Panc1 (cell line): ENCODE data around the gene NAT16. TPM values are rescaled to one million over a fixed set of nuclear protein-coding genes. Genes with fewer than 3 reads are reported as not detected.

Source experiments
- ATAC-seq: fragments of 200-7000 bp; cut with Tn5 transposase; 2 replicates; pipeline ENCODE4 v1.9.1; 2020; ENCODE audit warnings: mild to moderate bottlenecking, moderate library complexity
- BruUV-seq: library from RNA; stranded (reverse); fragments of 400-500 nt; replicated peaks from 2 replicates; lab custom pipeline; 2021; lab: Mats Ljungman, UMichigan
- CTCF ChIA-PET: fragments of 300-600 bp; sonication (Branson Sonifier 250); formaldehyde crosslinking; loops from one replicate; lab custom pipeline; 2022; ENCODE audit warnings: antibody characterized with exemption; lab: Charles Lee
- POLR2A ChIA-PET: fragments of 300-600 bp; sonication (Branson Sonifier 250); formaldehyde crosslinking; loops from one replicate; lab custom pipeline; 2022; ENCODE audit warnings: antibody characterized with exemption; lab: Charles Lee
- DNase-seq: peaks from one replicate; pipeline ENCODE4 v3.0.0-alpha.2; 2010; ENCODE audit warnings: low read depth, low spot score
- H3K27ac ChIP-seq: 2 replicates; pipeline ENCODE4 v1.5.1; 2011; ENCODE audit warnings: mild to moderate bottlenecking, low read length, inconsistent platforms
- H3K27me3 ChIP-seq: fragments of 200-500 bp; sonication (Bioruptor generic); 2 replicates; pipeline ENCODE4 v1.6.0; 2014; ENCODE audit warnings: low read length, inconsistent platforms; ENCODE audit not compliant: control insufficient read depth, insufficient read depth
- H3K36me3 ChIP-seq: fragments of 200-500 bp; sonication (Bioruptor generic); 2 replicates; pipeline ENCODE4 v1.5.1; 2014; ENCODE audit warnings: inconsistent platforms, mild to moderate bottlenecking, low read length, moderate library complexity; ENCODE audit not compliant: control insufficient read depth, insufficient read depth
- H3K4me1 ChIP-seq: 2 replicates; pipeline ENCODE4 v1.5.1; 2011; ENCODE audit warnings: inconsistent platforms, mild to moderate bottlenecking, low read length, moderate library complexity; ENCODE audit not compliant: control insufficient read depth, insufficient read depth
- H3K4me3 ChIP-seq, 2 experiments: 2 replicates each; pipeline ENCODE4 v1.5.1; 2011 to 2012; ENCODE audit warnings: low read depth in 2 of 2, low read length in 2 of 2, mild to moderate bottlenecking in 2 of 2, inconsistent platforms in 1 of 2, moderate library complexity in 1 of 2
- H3K9me3 ChIP-seq: fragments of 200-500 bp; sonication (Bioruptor generic); 2 replicates; pipeline ENCODE4 v1.5.1; 2014; ENCODE audit warnings: low read depth, mild to moderate bottlenecking, inconsistent platforms, low read length, moderate library complexity; ENCODE audit not compliant: control insufficient read depth, insufficient read depth
- POLR2AphosphoS5 ChIP-seq: IDR thresholded peaks from 2 replicates; pipeline ENCODE4 v1.6.1; 2012; ENCODE audit warnings: mild to moderate bottlenecking, low read depth, low read length, moderate library complexity
- SIN3A ChIP-seq: IDR thresholded peaks from 2 replicates; pipeline ENCODE4 v1.6.1; 2012; ENCODE audit warnings: low read depth, mild to moderate bottlenecking, low read length, moderate library complexity, borderline replicate concordance; ENCODE audit not compliant: insufficient read depth
- TCF7L2 ChIP-seq: IDR thresholded peaks from 2 replicates; pipeline ENCODE4 v1.6.1; 2011; ENCODE audit warnings: mild to moderate bottlenecking, low read depth, low read length, inconsistent platforms
- in situ Hi-C: cut with HindIII; loops from 2 replicates; pipeline ENCODE4 v1.10.0; 2016; ENCODE audit warnings: low sequenced_read_pairs, low pct_unique_long_range_greater_than_20kb
- intact Hi-C: fragments of 100-400 bp; cut with micrococcal nuclease; formaldehyde crosslinking; loops from one replicate; pipeline ENCODE4 v1.10.0; 2022; ENCODE audit not compliant: unreplicated experiment
- total RNA-seq: library from RNA; stranded (reverse); gene quantifications from one replicate; pipeline ENCODE4 v1.2.1, GENCODE V29; 2021; ENCODE audit not compliant: unreplicated experiment
- TF ChIP-seq, protein P1 (sequence below): fragments of 450-650 bp; IDR thresholded peaks from 2 replicates; pipeline ENCODE4 v1.5.1; 2017; ENCODE audit warnings: mild to moderate bottlenecking
- TF ChIP-seq, protein P2 (sequence below), 2 experiments: IDR thresholded peaks; 2 replicates each; pipeline ENCODE4 v1.6.1; 2011 to 2012; ENCODE audit warnings: low read depth in 2 of 2, control low read depth in 1 of 2, low read length in 1 of 2, mild to moderate bottlenecking in 1 of 2, moderate library complexity in 1 of 2; ENCODE audit not compliant: insufficient read depth in 1 of 2

NAT16 gene
- total RNA-seq, 1 experiment from 2014 or later = 0.15 TPM

GRCh38 chr7:101154693-101155102 is 25.4 kb downstream of the NAT16 start:
- TF ChIP-seq, protein P1, sequence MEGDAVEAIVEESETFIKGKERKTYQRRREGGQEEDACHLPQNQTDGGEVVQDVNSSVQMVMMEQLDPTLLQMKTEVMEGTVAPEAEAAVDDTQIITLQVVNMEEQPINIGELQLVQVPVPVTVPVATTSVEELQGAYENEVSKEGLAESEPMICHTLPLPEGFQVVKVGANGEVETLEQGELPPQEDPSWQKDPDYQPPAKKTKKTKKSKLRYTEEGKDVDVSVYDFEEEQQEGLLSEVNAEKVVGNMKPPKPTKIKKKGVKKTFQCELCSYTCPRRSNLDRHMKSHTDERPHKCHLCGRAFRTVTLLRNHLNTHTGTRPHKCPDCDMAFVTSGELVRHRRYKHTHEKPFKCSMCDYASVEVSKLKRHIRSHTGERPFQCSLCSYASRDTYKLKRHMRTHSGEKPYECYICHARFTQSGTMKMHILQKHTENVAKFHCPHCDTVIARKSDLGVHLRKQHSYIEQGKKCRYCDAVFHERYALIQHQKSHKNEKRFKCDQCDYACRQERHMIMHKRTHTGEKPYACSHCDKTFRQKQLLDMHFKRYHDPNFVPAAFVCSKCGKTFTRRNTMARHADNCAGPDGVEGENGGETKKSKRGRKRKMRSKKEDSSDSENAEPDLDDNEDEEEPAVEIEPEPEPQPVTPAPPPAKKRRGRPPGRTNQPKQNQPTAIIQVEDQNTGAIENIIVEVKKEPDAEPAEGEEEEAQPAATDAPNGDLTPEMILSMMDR = no peak
- TF ChIP-seq POLR2AphosphoS5 (no peak), SIN3A (no peak), TCF7L2 (no peak)
- TF ChIP-seq, protein P2, sequence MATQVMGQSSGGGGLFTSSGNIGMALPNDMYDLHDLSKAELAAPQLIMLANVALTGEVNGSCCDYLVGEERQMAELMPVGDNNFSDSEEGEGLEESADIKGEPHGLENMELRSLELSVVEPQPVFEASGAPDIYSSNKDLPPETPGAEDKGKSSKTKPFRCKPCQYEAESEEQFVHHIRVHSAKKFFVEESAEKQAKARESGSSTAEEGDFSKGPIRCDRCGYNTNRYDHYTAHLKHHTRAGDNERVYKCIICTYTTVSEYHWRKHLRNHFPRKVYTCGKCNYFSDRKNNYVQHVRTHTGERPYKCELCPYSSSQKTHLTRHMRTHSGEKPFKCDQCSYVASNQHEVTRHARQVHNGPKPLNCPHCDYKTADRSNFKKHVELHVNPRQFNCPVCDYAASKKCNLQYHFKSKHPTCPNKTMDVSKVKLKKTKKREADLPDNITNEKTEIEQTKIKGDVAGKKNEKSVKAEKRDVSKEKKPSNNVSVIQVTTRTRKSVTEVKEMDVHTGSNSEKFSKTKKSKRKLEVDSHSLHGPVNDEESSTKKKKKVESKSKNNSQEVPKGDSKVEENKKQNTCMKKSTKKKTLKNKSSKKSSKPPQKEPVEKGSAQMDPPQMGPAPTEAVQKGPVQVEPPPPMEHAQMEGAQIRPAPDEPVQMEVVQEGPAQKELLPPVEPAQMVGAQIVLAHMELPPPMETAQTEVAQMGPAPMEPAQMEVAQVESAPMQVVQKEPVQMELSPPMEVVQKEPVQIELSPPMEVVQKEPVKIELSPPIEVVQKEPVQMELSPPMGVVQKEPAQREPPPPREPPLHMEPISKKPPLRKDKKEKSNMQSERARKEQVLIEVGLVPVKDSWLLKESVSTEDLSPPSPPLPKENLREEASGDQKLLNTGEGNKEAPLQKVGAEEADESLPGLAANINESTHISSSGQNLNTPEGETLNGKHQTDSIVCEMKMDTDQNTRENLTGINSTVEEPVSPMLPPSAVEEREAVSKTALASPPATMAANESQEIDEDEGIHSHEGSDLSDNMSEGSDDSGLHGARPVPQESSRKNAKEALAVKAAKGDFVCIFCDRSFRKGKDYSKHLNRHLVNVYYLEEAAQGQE (IDR thresholded peaks at IDR 0.05; ENCODE audit: insufficient read depth in 1 of 2, low read depth in 2 of 2, low read length in 1 of 2) = no peak
- no TSS peak for BruUV-seq
- intact Hi-C loops = no loop called here
- Histone ChIP-seq H3K4me1 (peaks cover 12% of the 10 kb centered on the region), H3K27ac (peak overlapping the region; percentile 82), H3K9me3 (no peaks in the 10 kb centered on the region), H3K27me3 (no peaks in the 10 kb centered on the region), H3K4me3 (peak overlapping the region; percentile 65 to 67), H3K36me3 (no peaks in the 10 kb centered on the region; the same call in 1 of the 2 replicates)
- DNase-seq (no peak), ATAC-seq (peak; percentile 52)
- in situ Hi-C loops = no loop called here
- ChIA-PET CTCF (interaction anchor here (0.5 to 0.9 kb wide), 3 partner anchors 11 to 81 kb away, joined by 6 to 9 read pairs (median 7); no protein-coding TSS in a partner anchor), POLR2A (no interaction called here)

GRCh38 chr7:101153969-101154692 is 26.0 kb downstream of the NAT16 start, which contains the start of gene AP1S1:
TSS of gene AP1S1 (plus strand) at chr7:101154476. CDS start at chr7:101154515, 39 bp downstream.
- ATAC-seq (peak; percentile 97), DNase-seq (peak; percentile 93)
- CTCF ChIA-PET = interaction anchor here (0.6 to 1.0 kb wide), 3 partner anchors 10 to 315 kb away, joined by 3 to 7 read pairs (median 4); no protein-coding TSS in a partner anchor
- in situ Hi-C loops (no loop called here), intact Hi-C loops (no loop called here)
- peaks cover 12% of the 10 kb centered on the region for H3K4me1 ChIP-seq
- POLR2A ChIA-PET = no interaction called here
- no peaks in the 10 kb centered on the region; the same call in 1 of the 2 replicates for H3K36me3 ChIP-seq
- H3K9me3 ChIP-seq = no peaks in the 10 kb centered on the region
- H3K27ac ChIP-seq = peak within 1 kb of the TSS; percentile 82
- peak within 1 kb of the TSS; percentile 65 to 67 for H3K4me3 ChIP-seq
- H3K27me3 ChIP-seq = no peaks in the 10 kb centered on the region
- TF ChIP-seq, protein P1 = no peak
- 0 out of 2 replicates have a peak, but pooled peaks have one; percentile 22 for TF ChIP-seq POLR2AphosphoS5
- TF ChIP-seq, protein P2 (IDR thresholded peaks at IDR 0.05; ENCODE audit: insufficient read depth in 1 of 2, low read depth in 2 of 2, low read length in 1 of 2) = peak in 1 of 2 experiments; percentile 51; a peak in 1 of 4 replicates
- no TSS peak for BruUV-seq
